Keratinocyte (primary cell): ENCODE results near the gene ERFE. TPM values are rescaled to one million over a fixed set of nuclear protein-coding genes. Genes with fewer than 3 reads are reported as not detected.

Experiments
- DNase-seq: peaks from one replicate; pipeline ENCODE4 v3.0.0-alpha.2; 2011; ENCODE audit warnings: low read depth, missing footprints, low spot score
- FAIRE-seq: peaks from 2 replicates; lab custom pipeline; 2011; peaks lifted over from hg19 to GRCh38; lab: Jason Lieb, UNC
- H2AFZ ChIP-seq: 2 replicates; pipeline ENCODE4 v1.6.0; 2012; ENCODE audit warnings: low read length, control low read depth, inconsistent platforms; ENCODE audit not compliant: control insufficient read depth
- H3K27ac ChIP-seq: 2 replicates; pipeline ENCODE4 v1.5.1; 2011; ENCODE audit warnings: low read length; ENCODE audit not compliant: control insufficient read depth, insufficient read depth
- H3K27me3 ChIP-seq: 3 replicates; pipeline ENCODE4 v1.6.0; 2011; ENCODE audit warnings: low read length; ENCODE audit not compliant: control insufficient read depth, insufficient read depth; ENCODE audit errors: extremely low read depth
- H3K36me3 ChIP-seq, 2 experiments: 2 replicates in 1 of 2; 3 replicates in 1 of 2; pipeline ENCODE4 v1.5.1; 2011; ENCODE audit warnings: low read length in 2 of 2, mild to moderate bottlenecking in 1 of 2; ENCODE audit not compliant: control insufficient read depth in 2 of 2, insufficient read depth in 2 of 2; ENCODE audit errors: extremely low read depth in 1 of 2
- H3K4me1 ChIP-seq: 3 replicates; pipeline ENCODE4 v1.5.1; 2011; ENCODE audit warnings: low read length; ENCODE audit not compliant: control insufficient read depth, insufficient read depth; ENCODE audit errors: extremely low read depth
- H3K4me2 ChIP-seq: 3 replicates; pipeline ENCODE4 v1.6.0; 2011; ENCODE audit warnings: low read depth, low read length; ENCODE audit not compliant: control insufficient read depth, insufficient read depth; ENCODE audit errors: extremely low read depth
- H3K4me3 ChIP-seq, 3 experiments: fragments of 200-600 bp in 1 of 3; sonication (generic) in 1 of 3; 2 replicates in 2 of 3; 3 replicates in 1 of 3; pipeline ENCODE4 v1.5.1; 2011 to 2016; ENCODE audit warnings: low read length in 3 of 3, mild to moderate bottlenecking in 3 of 3, control low read depth in 2 of 3, inconsistent platforms in 1 of 3, low read depth in 1 of 3, mixed read lengths in 1 of 3, mixed run types in 1 of 3, moderate library complexity in 1 of 3; ENCODE audit not compliant: control insufficient read depth in 2 of 3, insufficient read depth in 2 of 3; ENCODE audit errors: extremely low read depth in 1 of 3
- H3K79me2 ChIP-seq: 2 replicates; pipeline ENCODE4 v1.6.0; 2012; ENCODE audit warnings: low read length; ENCODE audit not compliant: control insufficient read depth, insufficient read depth
- H3K9ac ChIP-seq: 3 replicates; pipeline ENCODE4 v1.6.0; 2011; ENCODE audit warnings: low read length; ENCODE audit not compliant: control insufficient read depth, insufficient read depth; ENCODE audit errors: extremely low read depth
- H3K9me1 ChIP-seq: 3 replicates; pipeline ENCODE4 v1.6.0; 2011; ENCODE audit warnings: low read length; ENCODE audit not compliant: control insufficient read depth, insufficient read depth; ENCODE audit errors: extremely low read depth
- H3K9me3 ChIP-seq: 2 replicates; pipeline ENCODE4 v1.5.1; 2012; ENCODE audit warnings: low read depth, low read length; ENCODE audit not compliant: control insufficient read depth
- H4K20me1 ChIP-seq: 3 replicates; pipeline ENCODE4 v1.6.0; 2011; ENCODE audit warnings: low read length; ENCODE audit not compliant: control insufficient read depth, insufficient read depth; ENCODE audit errors: extremely low read depth
- EZH2 ChIP-seq: IDR thresholded peaks from one replicate; pipeline ENCODE4 v1.6.1; 2012; ENCODE audit warnings: inconsistent platforms, mild to moderate bottlenecking, low read length, moderate library complexity
- dilution Hi-C: fragments of 300-500 bp; cut with MboI; formaldehyde crosslinking; loops from one replicate; pipeline ENCODE4 v1.7.0; 2020; ENCODE audit warnings: low sequenced_read_pairs; ENCODE audit not compliant: extremely low pct_ligation_motif_present
- polyA plus RNA-seq, 5 experiments: library from polyadenylated mRNA; depleted of rRNA in 3 of 5; stranded (reverse) in 3 of 5; stranded (forward) in 1 of 5; unstranded in 1 of 5; fragments of >200 nt; gene quantifications; 1 replicate in 1 of 5; 2 replicates in 3 of 5; 3 replicates in 1 of 5; pipeline versions ENCODE4 v1.2.1 to v1.2.3, GENCODE V29; 2011 to 2012; ENCODE audit warnings: missing spikeins in 2 of 5, low read depth in 1 of 5, low replicate concordance in 1 of 5
- TF ChIP-seq, protein P1 (sequence below), 3 experiments: IDR thresholded peaks in 1 of 3; conservative IDR thresholded peaks in 1 of 3; optimal IDR thresholded peaks in 1 of 3; 2 replicates in 2 of 3; 3 replicates in 1 of 3; pipeline versions ENCODE3 to v1.5.1; 2011; ENCODE audit warnings: low read length in 3 of 3, mild to moderate bottlenecking in 3 of 3, moderate library complexity in 2 of 3, control low read depth in 1 of 3, inconsistent platforms in 1 of 3; ENCODE audit not compliant: insufficient read depth in 2 of 3; ENCODE audit errors: extremely low read depth in 1 of 3

ERFE gene
- polyA plus RNA-seq, 1 donor (not counting 4 experiments of a cell fraction or from before 2014, with no cell fraction given): 0.14 TPM

DNA sequence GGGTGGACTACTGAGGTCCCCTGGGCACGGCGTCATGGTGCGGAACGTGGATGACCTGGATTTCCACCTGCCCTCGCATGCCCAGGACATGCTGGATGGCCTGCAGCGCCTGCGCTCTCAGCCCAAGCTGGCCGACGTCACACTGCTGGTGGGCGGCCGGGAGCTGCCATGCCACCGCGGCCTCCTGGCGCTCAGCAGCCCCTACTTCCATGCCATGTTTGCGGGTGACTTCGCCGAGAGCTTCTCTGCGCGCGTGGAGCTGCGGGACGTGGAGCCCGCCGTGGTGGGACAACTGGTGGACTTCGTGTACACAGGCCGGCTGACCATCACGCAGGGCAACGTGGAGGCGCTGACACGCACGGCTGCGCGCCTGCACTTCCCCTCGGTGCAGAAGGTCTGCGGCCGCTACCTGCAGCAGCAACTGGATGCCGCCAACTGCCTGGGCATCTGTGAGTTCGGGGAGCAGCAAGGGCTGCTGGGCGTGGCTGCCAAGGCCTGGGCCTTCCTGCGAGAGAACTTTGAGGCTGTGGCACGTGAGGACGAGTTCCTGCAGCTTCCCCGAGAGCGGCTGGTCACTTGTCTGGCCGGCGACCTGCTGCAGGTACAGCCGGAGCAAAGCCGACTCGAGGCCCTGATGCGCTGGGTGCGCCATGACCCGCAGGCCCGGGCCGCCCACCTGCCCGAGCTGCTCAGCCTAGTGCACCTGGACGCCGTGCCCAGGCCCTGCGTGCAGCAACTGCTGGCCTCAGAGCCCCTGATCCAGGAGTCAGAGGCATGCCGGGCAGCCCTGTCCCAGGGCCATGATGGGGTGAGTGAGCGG is 17.8 kb upstream of the ERFE start:
- peak overlapping the region; percentile 64 for H3K4me2 ChIP-seq
- no peak for DNase-seq
- H3K27ac ChIP-seq: no peak overlapping the region
- no peaks in the 10 kb centered on the region for H3K79me2 ChIP-seq
- no peaks in the 10 kb centered on the region for H3K9me3 ChIP-seq
- H3K9me1 ChIP-seq: no peaks in the 10 kb centered on the region
- no peak for FAIRE-seq
- H3K4me3 ChIP-seq: no peak overlapping the region
- H4K20me1 ChIP-seq: no peaks in the 10 kb centered on the region
- no peaks in the 10 kb centered on the region for H3K36me3 ChIP-seq
- dilution Hi-C loops: no loop called here
- no peak overlapping the region for H2AFZ ChIP-seq
- H3K4me1 ChIP-seq: peaks cover 30% of the 10 kb centered on the region
- TF ChIP-seq, protein P1, sequence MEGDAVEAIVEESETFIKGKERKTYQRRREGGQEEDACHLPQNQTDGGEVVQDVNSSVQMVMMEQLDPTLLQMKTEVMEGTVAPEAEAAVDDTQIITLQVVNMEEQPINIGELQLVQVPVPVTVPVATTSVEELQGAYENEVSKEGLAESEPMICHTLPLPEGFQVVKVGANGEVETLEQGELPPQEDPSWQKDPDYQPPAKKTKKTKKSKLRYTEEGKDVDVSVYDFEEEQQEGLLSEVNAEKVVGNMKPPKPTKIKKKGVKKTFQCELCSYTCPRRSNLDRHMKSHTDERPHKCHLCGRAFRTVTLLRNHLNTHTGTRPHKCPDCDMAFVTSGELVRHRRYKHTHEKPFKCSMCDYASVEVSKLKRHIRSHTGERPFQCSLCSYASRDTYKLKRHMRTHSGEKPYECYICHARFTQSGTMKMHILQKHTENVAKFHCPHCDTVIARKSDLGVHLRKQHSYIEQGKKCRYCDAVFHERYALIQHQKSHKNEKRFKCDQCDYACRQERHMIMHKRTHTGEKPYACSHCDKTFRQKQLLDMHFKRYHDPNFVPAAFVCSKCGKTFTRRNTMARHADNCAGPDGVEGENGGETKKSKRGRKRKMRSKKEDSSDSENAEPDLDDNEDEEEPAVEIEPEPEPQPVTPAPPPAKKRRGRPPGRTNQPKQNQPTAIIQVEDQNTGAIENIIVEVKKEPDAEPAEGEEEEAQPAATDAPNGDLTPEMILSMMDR (optimal IDR thresholded peaks at IDR 0.05 in 1 of 3, IDR thresholded peaks at IDR 0.05 in 1 of 3, conservative IDR thresholded peaks at IDR 0.05 in 1 of 3; ENCODE audit: extremely low read depth in 1 of 3, insufficient read depth in 2 of 3, low read length in 3 of 3): no peak
- TF ChIP-seq EZH2: no peak
- no peak overlapping the region for H3K9ac ChIP-seq
- H3K27me3 ChIP-seq: no peaks in the 10 kb centered on the region

DNA sequence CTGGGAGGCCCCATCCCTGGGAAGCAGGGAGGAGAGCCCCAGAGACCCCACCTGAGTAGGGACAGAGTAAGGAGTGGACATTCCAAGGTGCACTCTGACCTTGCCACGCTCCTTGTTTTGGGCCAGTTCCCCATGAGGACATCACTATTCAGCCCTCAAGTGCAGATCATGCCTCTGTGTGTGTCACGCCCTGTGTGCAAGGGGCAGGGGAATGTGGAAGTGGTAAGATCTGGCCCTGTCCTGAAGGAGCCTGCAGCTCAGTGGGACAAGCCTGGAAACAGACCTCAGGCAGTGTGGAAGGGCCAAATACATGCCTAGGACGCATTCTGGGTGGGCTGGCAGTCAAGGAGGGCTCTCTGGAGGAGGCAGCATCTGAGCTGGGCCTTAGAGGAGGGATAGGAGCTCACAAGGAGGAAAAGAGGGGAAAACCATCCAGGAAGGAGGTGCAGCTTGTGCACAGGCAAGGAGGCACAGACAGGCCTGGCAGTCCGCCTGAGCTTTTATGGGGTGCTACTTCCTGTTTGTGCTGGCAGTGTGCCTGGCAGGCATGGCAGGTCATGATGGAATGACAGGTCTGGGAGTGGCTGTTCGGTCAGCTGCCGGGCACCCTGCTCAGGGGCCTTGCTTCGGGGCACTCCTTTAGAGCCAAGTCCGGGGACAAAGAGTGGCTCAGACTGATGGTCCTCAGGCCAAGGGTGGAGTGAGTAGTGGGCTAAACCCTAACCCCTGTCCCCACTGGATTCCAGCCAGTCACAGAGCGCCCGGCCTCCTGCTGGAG is 17.0 kb upstream of the ERFE start:
- dilution Hi-C loops: no loop called here
- no peak overlapping the region for H2AFZ ChIP-seq

More for the DNA sequence above, 17.0 kb upstream of the ERFE start:
- H3K4me1 ChIP-seq: peaks cover 30% of the 10 kb centered on the region
- no peaks in the 10 kb centered on the region for H3K27me3 ChIP-seq
- no peaks in the 10 kb centered on the region for H3K9me1 ChIP-seq
- H3K36me3 ChIP-seq: no peaks in the 10 kb centered on the region
- no peaks in the 10 kb centered on the region for H3K79me2 ChIP-seq
- no peaks in the 10 kb centered on the region for H3K9me3 ChIP-seq
- H3K4me3 ChIP-seq: no peak overlapping the region
- FAIRE-seq (peak; percentile 57), DNase-seq (peak; percentile 42)
- no peak overlapping the region for H3K27ac ChIP-seq
- TF ChIP-seq, protein P1 (optimal IDR thresholded peaks at IDR 0.05 in 1 of 3, IDR thresholded peaks at IDR 0.05 in 1 of 3, conservative IDR thresholded peaks at IDR 0.05 in 1 of 3; ENCODE audit: extremely low read depth in 1 of 3, insufficient read depth in 2 of 3, low read length in 3 of 3): no peak
- no peak for TF ChIP-seq EZH2
- peak overlapping the region; percentile 64 for H3K4me2 ChIP-seq
- no peaks in the 10 kb centered on the region for H4K20me1 ChIP-seq
- H3K9ac ChIP-seq: peak overlapping the region; percentile 35
